ENCODE measurements around the gene CAMK2D.

The CAMK2D gene

DNA sequence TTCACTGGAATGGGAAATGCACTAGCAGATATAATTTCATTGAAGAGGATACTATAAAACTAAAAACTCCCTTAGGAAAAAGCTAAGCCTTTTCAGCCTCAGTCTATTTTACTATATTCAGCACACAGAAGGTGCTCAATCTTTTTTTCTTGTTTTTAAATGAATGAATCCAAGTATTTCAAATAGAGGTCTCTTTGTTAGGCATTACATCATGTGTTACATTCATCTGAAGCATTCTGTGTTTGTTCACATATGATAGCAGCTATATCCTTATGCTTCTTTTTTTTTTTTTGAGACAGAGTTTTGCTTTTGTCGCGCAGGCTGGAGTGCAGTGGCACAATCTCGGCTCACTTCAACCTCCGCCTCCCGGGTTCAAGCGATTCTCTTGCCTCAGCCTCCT is 278.4 kb downstream of the CAMK2D start:
- DNase-seq (ENCODE audit: low spot score), result no peak
- TF ChIP-seq, protein P1, sequence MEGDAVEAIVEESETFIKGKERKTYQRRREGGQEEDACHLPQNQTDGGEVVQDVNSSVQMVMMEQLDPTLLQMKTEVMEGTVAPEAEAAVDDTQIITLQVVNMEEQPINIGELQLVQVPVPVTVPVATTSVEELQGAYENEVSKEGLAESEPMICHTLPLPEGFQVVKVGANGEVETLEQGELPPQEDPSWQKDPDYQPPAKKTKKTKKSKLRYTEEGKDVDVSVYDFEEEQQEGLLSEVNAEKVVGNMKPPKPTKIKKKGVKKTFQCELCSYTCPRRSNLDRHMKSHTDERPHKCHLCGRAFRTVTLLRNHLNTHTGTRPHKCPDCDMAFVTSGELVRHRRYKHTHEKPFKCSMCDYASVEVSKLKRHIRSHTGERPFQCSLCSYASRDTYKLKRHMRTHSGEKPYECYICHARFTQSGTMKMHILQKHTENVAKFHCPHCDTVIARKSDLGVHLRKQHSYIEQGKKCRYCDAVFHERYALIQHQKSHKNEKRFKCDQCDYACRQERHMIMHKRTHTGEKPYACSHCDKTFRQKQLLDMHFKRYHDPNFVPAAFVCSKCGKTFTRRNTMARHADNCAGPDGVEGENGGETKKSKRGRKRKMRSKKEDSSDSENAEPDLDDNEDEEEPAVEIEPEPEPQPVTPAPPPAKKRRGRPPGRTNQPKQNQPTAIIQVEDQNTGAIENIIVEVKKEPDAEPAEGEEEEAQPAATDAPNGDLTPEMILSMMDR (IDR thresholded peaks at IDR 0.05; ENCODE audit: extremely low read depth, missing control alignments), result no peak

GRCh38 chr4:113482325-113482724 is 279.2 kb downstream of the CAMK2D start:
- DNase-seq (ENCODE audit: low spot score), result no peak
- TF ChIP-seq, protein P1 (IDR thresholded peaks at IDR 0.05; ENCODE audit: extremely low read depth, missing control alignments), result no peak

DNA sequence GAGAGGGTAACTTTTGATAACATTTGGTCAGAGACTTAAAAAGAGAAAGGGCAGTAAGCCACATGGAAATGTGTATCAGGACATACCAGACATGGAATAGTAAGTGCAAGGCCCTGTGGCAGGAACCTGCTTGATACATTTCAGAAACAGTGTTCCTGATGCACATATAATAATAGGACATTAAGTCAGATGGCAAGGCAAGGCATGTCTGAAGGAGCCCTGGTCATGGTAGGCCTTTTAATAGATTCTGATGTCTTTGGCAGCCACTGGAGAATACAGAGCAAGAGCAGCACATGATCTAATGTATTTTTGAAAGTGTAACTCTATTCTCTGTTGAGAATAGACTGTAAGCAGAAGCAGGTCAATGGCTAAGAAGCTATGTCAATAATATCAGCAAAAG is 279.7 kb downstream of the CAMK2D start:
- TF ChIP-seq, protein P1 (IDR thresholded peaks at IDR 0.05; ENCODE audit: extremely low read depth, missing control alignments), result no peak
- DNase-seq (ENCODE audit: low spot score), result no peak

GRCh38 chr4:113480109-113480508 is 281.4 kb downstream of the CAMK2D start:
- TF ChIP-seq, protein P1 (IDR thresholded peaks at IDR 0.05; ENCODE audit: extremely low read depth, missing control alignments), result no peak
- DNase-seq (ENCODE audit: low spot score), result no peak

GRCh38 chr4:113478032-113478431 is 283.5 kb downstream of the CAMK2D start:
- DNase-seq (ENCODE audit: low spot score), result no peak
- TF ChIP-seq, protein P1 (IDR thresholded peaks at IDR 0.05; ENCODE audit: extremely low read depth, missing control alignments), result no peak

DNA sequence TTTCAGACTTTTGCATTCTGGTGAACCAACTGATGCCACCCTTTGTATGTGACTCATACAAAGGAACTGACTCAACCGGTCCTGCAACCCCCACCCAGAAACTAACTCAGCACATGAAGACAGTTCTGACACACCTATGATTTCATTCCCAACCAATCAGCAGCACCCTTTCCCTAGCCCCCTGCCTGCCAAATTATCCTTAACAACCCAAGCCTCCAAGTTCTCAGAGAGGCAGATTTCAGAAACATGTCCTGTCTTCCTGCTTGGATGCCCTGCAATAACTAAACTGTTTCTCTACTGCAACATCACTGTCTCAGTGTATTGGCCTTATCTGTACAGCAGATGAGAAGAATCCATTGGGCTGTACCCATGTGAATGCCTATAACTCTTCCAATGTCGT is 284.7 kb downstream of the CAMK2D start:
- DNase-seq (ENCODE audit: low spot score), result no peak
- TF ChIP-seq, protein P1 (IDR thresholded peaks at IDR 0.05; ENCODE audit: extremely low read depth, missing control alignments), result no peak

- DNase-seq (ENCODE audit: low spot score), result no peak
- TF ChIP-seq, protein P1 (IDR thresholded peaks at IDR 0.05; ENCODE audit: extremely low read depth, missing control alignments), result no peak
Measured at GRCh38 chr4:113474017-113474416, 287.5 kb downstream of the CAMK2D start.
